Prostate gland (tissue), 2 donors: ENCODE data around the gene WASHC4.

ENCODE experiments used
- POLR2A ChIP-seq: fragments of 450-650 bp; IDR thresholded peaks from one replicate; pipeline ENCODE4 v1.6.1; 2016; ENCODE audit warnings: antibody characterized with exemption, mild to moderate bottlenecking
- POLR2AphosphoS5 ChIP-seq: sonication (generic); formaldehyde crosslinking; IDR thresholded peaks from one replicate; pipeline ENCODE4 v1.6.1; 2017; ENCODE audit warnings: antibody characterized with exemption
- TF ChIP-seq, protein P1 (sequence below), 4 experiments: fragments of 200-600 bp in 2 of 4; fragments of 450-650 bp in 2 of 4; sonication (generic) in 2 of 4; IDR thresholded peaks; 1 replicate in 3 of 4; 2 replicates in 1 of 4; pipeline ENCODE4 v1.5.1; 2016 to 2019; ENCODE audit warnings: antibody characterized with exemption in 4 of 4, mild to moderate bottlenecking in 2 of 4, moderate library complexity in 2 of 4

DNA sequence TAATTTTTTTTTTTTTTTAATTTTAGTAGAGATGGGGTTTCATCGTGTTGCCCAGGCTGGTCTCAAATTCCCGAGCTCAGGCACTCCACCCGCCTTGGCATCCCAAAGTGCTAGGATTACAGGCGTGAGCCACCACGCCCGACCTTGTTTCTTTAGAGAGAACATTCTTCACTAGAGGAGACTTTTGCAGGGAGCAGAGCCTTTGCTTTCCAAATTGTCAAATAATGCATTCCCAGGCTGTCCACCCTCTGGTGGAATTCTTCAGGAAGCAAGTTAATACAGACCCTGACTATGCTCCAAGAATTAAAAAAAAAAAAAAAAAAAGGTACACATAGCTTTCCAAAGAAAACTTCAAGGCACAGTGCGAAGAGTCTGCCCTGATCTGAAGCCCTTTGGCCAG, 30.1 kb upstream of the WASHC4 start:
- no peak for TF ChIP-seq POLR2AphosphoS5
- TF ChIP-seq, protein P1, sequence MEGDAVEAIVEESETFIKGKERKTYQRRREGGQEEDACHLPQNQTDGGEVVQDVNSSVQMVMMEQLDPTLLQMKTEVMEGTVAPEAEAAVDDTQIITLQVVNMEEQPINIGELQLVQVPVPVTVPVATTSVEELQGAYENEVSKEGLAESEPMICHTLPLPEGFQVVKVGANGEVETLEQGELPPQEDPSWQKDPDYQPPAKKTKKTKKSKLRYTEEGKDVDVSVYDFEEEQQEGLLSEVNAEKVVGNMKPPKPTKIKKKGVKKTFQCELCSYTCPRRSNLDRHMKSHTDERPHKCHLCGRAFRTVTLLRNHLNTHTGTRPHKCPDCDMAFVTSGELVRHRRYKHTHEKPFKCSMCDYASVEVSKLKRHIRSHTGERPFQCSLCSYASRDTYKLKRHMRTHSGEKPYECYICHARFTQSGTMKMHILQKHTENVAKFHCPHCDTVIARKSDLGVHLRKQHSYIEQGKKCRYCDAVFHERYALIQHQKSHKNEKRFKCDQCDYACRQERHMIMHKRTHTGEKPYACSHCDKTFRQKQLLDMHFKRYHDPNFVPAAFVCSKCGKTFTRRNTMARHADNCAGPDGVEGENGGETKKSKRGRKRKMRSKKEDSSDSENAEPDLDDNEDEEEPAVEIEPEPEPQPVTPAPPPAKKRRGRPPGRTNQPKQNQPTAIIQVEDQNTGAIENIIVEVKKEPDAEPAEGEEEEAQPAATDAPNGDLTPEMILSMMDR (IDR thresholded peaks at IDR 0.05) = no peak
- TF ChIP-seq POLR2A = no peak
